Subcutaneous adipose tissue (tissue), 4 donors: Measurements from ENCODE around the gene RNLS. TPM values are rescaled to one million over a fixed set of nuclear protein-coding genes. Genes with fewer than 3 reads are reported as not detected.

Source experiments
- CTCF ChIP-seq: fragments of 450-650 bp; IDR thresholded peaks from one replicate; pipeline ENCODE4 v1.5.1; 2016; ENCODE audit warnings: low read depth, mild to moderate bottlenecking, control low read depth, antibody characterized with exemption, moderate library complexity
- total RNA-seq, 4 donors: library from RNA; depleted of rRNA; stranded (reverse); fragments of >200 nt; gene quantifications; one replicate each; pipeline ENCODE4 v1.1.0, GENCODE V29; 2016

Gene RNLS
- total RNA-seq, 4 donors from 2014 or later: 14.1 to 27.7 (median 23.1) TPM

- TF ChIP-seq CTCF: no peak
These were observed 75.7 kb downstream of the RNLS start for GRCh38 chr10:88507404-88507803.

GRCh38 chr10:88505680-88506215, 77.4 kb downstream of the RNLS start:
- TF ChIP-seq CTCF: no peak

GRCh38 chr10:88505265-88505664, 77.9 kb downstream of the RNLS start:
- no peak for TF ChIP-seq CTCF

- TF ChIP-seq CTCF: no peak
These were observed 82.5 kb downstream of the RNLS start for GRCh38 chr10:88500656-88501055.

- no peak for TF ChIP-seq CTCF
These were observed 83.3 kb downstream of the RNLS start for GRCh38 chr10:88499569-88500470.

- no peak for TF ChIP-seq CTCF
These were observed 85.2 kb downstream of the RNLS start for GRCh38 chr10:88497913-88498312.

GRCh38 chr10:88494537-88494936, 88.6 kb downstream of the RNLS start:
- TF ChIP-seq CTCF: no peak
